ENCODE results near the gene MALT1.
"Not testable (repeated sequence)": the region's sequence is repeated elsewhere in the genome, so short reads cannot be mapped to it uniquely, and the experiment has no call there.

MALT1 gene

GRCh38 chr18:58671111-58671631, at the start of gene MALT1:
Gene MALT1, plus strand, starts transcription at chr18:58671465. Its CDS starts 179 bp downstream, at chr18:58671644.
- peak; percentile 87 for DNase-seq (ENCODE audit: low spot score)

GRCh38 chr18:58624011-58624410, 47.3 kb upstream of the MALT1 start:
- DNase-seq (ENCODE audit: low spot score): no peak

GRCh38 chr18:58625839-58626238, 45.4 kb upstream of the MALT1 start:
- DNase-seq (ENCODE audit: low spot score): no peak

- DNase-seq (ENCODE audit: low spot score): no peak
These were observed 41.2 kb upstream of the MALT1 start for GRCh38 chr18:58630071-58630470.

- DNase-seq (ENCODE audit: low spot score): no peak
These were observed 40.0 kb upstream of the MALT1 start for GRCh38 chr18:58631301-58631700.

GRCh38 chr18:58632552-58632951, 38.7 kb upstream of the MALT1 start:
- no peak for DNase-seq (ENCODE audit: low spot score)

- no peak for DNase-seq (ENCODE audit: low spot score)
These were observed 37.4 kb upstream of the MALT1 start for GRCh38 chr18:58633874-58634273.

- DNase-seq (ENCODE audit: low spot score): no peak
These were observed 35.4 kb upstream of the MALT1 start for GRCh38 chr18:58635891-58636290.

GRCh38 chr18:58637197-58637596, 34.1 kb upstream of the MALT1 start:
- DNase-seq (ENCODE audit: low spot score): no peak

- DNase-seq (ENCODE audit: low spot score): no peak
These were observed 33.3 kb upstream of the MALT1 start for GRCh38 chr18:58637946-58638345.

- DNase-seq (ENCODE audit: low spot score): no peak
These were observed 32.8 kb upstream of the MALT1 start for GRCh38 chr18:58638441-58638840.

GRCh38 chr18:58639237-58639636, 32.0 kb upstream of the MALT1 start:
- no peak for DNase-seq (ENCODE audit: low spot score)

GRCh38 chr18:58639751-58640427, 31.4 kb upstream of the MALT1 start:
- peak; percentile 27 for DNase-seq (ENCODE audit: low spot score)

- no peak for DNase-seq (ENCODE audit: low spot score)
These were observed 30.8 kb upstream of the MALT1 start for GRCh38 chr18:58640428-58640805.

GRCh38 chr18:58640891-58641610, 30.2 kb upstream of the MALT1 start:
- DNase-seq (ENCODE audit: low spot score): no peak

GRCh38 chr18:58643557-58643956, 27.7 kb upstream of the MALT1 start:
- not testable (repeated sequence) for DNase-seq (ENCODE audit: low spot score)

- DNase-seq (ENCODE audit: low spot score): no peak
These were observed 25.9 kb upstream of the MALT1 start for GRCh38 chr18:58645398-58645797.

GRCh38 chr18:58646334-58646862, 24.9 kb upstream of the MALT1 start:
- no peak for DNase-seq (ENCODE audit: low spot score)

GRCh38 chr18:58649966-58650816, 21.1 kb upstream of the MALT1 start:
- DNase-seq (ENCODE audit: low spot score): no peak

GRCh38 chr18:58650830-58651229, 20.4 kb upstream of the MALT1 start:
- not testable (repeated sequence) for DNase-seq (ENCODE audit: low spot score)

GRCh38 chr18:58653144-58653722, 18.0 kb upstream of the MALT1 start:
- not testable (repeated sequence) for DNase-seq (ENCODE audit: low spot score)
